Measurements from ENCODE around the gene CDH13. TPM values are rescaled to one million over a fixed set of nuclear protein-coding genes. Genes with fewer than 3 reads are reported as not detected.

Gene CDH13
- total and polyA plus RNA-seq, 2 donors (not counting 1 experiment from before 2014, with no cell fraction given), result 27.6 to 96.7 TPM

GRCh38 chr16:83330251-83330650 is 703.5 kb downstream of the CDH13 start:
- TF ChIP-seq CTCF (conservative IDR thresholded peaks at IDR 0.05 in 1 of 2, IDR thresholded peaks at IDR 0.05 in 1 of 2; ENCODE audit: low read depth in 1 of 2, low read length in 2 of 2), result no peak
- TF ChIP-seq EZH2 (IDR thresholded peaks at IDR 0.05; ENCODE audit: low read length, missing control alignments), result no peak
- Histone ChIP-seq H3K4me3 (replicated peaks in 1 of 4; ENCODE audit: control extremely low read depth in 1 of 4, insufficient read depth in 1 of 4, low read depth in 3 of 4, low read length in 4 of 4) (no peak overlapping the region), H3K4me1 (ENCODE audit: control insufficient read depth, extremely low read depth, insufficient read depth, low read length) (no peaks in the 10 kb centered on the region), H3K79me2 (ENCODE audit: control insufficient read depth, insufficient read depth, low read length) (no peaks in the 10 kb centered on the region), H2AFZ (ENCODE audit: low read length) (no peak overlapping the region), H3K27ac (ENCODE audit: insufficient read depth, low read length) (no peak overlapping the region), H4K20me1 (ENCODE audit: control insufficient read depth, extremely low read depth, insufficient read depth, low read length) (no peaks in the 10 kb centered on the region), H3K9me3 (ENCODE audit: control insufficient read depth, insufficient read depth, low read depth, low read length) (no peaks in the 10 kb centered on the region), H3K4me2 (ENCODE audit: extremely low read depth, insufficient read depth, low read length) (no peak overlapping the region), H3K27me3 (ENCODE audit: control insufficient read depth, insufficient read depth, low read length) (no peaks in the 10 kb centered on the region), H3K36me3 (ENCODE audit: control insufficient read depth, insufficient read depth, low read length) (no peaks in the 10 kb centered on the region), H3K9ac (ENCODE audit: insufficient read depth, low read length) (no peak overlapping the region)
- DNase-seq (ENCODE audit: low read depth in 2 of 2), result no peak

- DNase-seq (ENCODE audit: low read depth in 2 of 2), result peak in 1 of 2 donors; percentile 55
- Histone ChIP-seq H3K79me2 (ENCODE audit: control insufficient read depth, insufficient read depth, low read length) (no peaks in the 10 kb centered on the region), H3K4me3 (replicated peaks in 1 of 4; ENCODE audit: control extremely low read depth in 1 of 4, insufficient read depth in 1 of 4, low read depth in 3 of 4, low read length in 4 of 4) (no peak overlapping the region), H3K9ac (ENCODE audit: insufficient read depth, low read length) (no peak overlapping the region), H3K36me3 (ENCODE audit: control insufficient read depth, insufficient read depth, low read length) (no peaks in the 10 kb centered on the region), H4K20me1 (ENCODE audit: control insufficient read depth, extremely low read depth, insufficient read depth, low read length) (no peaks in the 10 kb centered on the region), H3K4me2 (ENCODE audit: extremely low read depth, insufficient read depth, low read length) (no peak overlapping the region), H3K27me3 (ENCODE audit: control insufficient read depth, insufficient read depth, low read length) (no peaks in the 10 kb centered on the region), H2AFZ (ENCODE audit: low read length) (no peak overlapping the region), H3K9me3 (ENCODE audit: control insufficient read depth, insufficient read depth, low read depth, low read length) (no peaks in the 10 kb centered on the region), H3K27ac (ENCODE audit: insufficient read depth, low read length) (no peak overlapping the region), H3K4me1 (ENCODE audit: control insufficient read depth, extremely low read depth, insufficient read depth, low read length) (no peaks in the 10 kb centered on the region)
- TF ChIP-seq CTCF (conservative IDR thresholded peaks at IDR 0.05 in 1 of 2, IDR thresholded peaks at IDR 0.05 in 1 of 2; ENCODE audit: low read depth in 1 of 2, low read length in 2 of 2) (no peak), EZH2 (IDR thresholded peaks at IDR 0.05; ENCODE audit: low read length, missing control alignments) (no peak)
Measured at GRCh38 chr16:83335076-83335475, 708.3 kb downstream of the CDH13 start.

- H3K27ac ChIP-seq (ENCODE audit: insufficient read depth, low read length), result no peak overlapping the region
- no peaks in the 10 kb centered on the region for H3K36me3 ChIP-seq (ENCODE audit: control insufficient read depth, insufficient read depth, low read length)
- peak; percentile 67 to 76 for DNase-seq (ENCODE audit: low read depth in 2 of 2)
- H3K79me2 ChIP-seq (ENCODE audit: control insufficient read depth, insufficient read depth, low read length), result no peaks in the 10 kb centered on the region
- H3K9me3 ChIP-seq (ENCODE audit: control insufficient read depth, insufficient read depth, low read depth, low read length), result no peaks in the 10 kb centered on the region
- no peak for TF ChIP-seq EZH2 (IDR thresholded peaks at IDR 0.05; ENCODE audit: low read length, missing control alignments)
- no peak for TF ChIP-seq CTCF (conservative IDR thresholded peaks at IDR 0.05 in 1 of 2, IDR thresholded peaks at IDR 0.05 in 1 of 2; ENCODE audit: low read depth in 1 of 2, low read length in 2 of 2)
- H2AFZ ChIP-seq (ENCODE audit: low read length), result no peak overlapping the region
- no peak overlapping the region for H3K9ac ChIP-seq (ENCODE audit: insufficient read depth, low read length)
- no peaks in the 10 kb centered on the region for H3K27me3 ChIP-seq (ENCODE audit: control insufficient read depth, insufficient read depth, low read length)
- H4K20me1 ChIP-seq (ENCODE audit: control insufficient read depth, extremely low read depth, insufficient read depth, low read length), result no peaks in the 10 kb centered on the region
- no peak overlapping the region for H3K4me2 ChIP-seq (ENCODE audit: extremely low read depth, insufficient read depth, low read length)
- no peaks in the 10 kb centered on the region for H3K4me1 ChIP-seq (ENCODE audit: control insufficient read depth, extremely low read depth, insufficient read depth, low read length)
- no peak overlapping the region for H3K4me3 ChIP-seq (replicated peaks in 1 of 4; ENCODE audit: control extremely low read depth in 1 of 4, insufficient read depth in 1 of 4, low read depth in 3 of 4, low read length in 4 of 4)
Measured at GRCh38 chr16:83336603-83337002, 709.8 kb downstream of the CDH13 start.

All from fibroblast of lung (primary cell).